IMR-90 (cell line): ENCODE measurements around the gene ZNF524.

Source experiments
- BHLHE40 ChIP-seq: fragments of 150-350 bp; IDR thresholded peaks from 2 replicates; pipeline ENCODE4 v1.6.1; 2016; ENCODE audit warnings: mild to moderate bottlenecking, low read depth, low read length
- CEBPB ChIP-seq: IDR thresholded peaks from 2 replicates; pipeline ENCODE4 v1.6.1; 2012; ENCODE audit warnings: low read depth, low read length, improper control_type of control experiment
- RAD21 ChIP-seq: IDR thresholded peaks from 2 replicates; pipeline ENCODE4 v1.6.1; 2012; ENCODE audit warnings: low read length, improper control_type of control experiment
- SMC3 ChIP-seq: fragments of 150-350 bp; IDR thresholded peaks from 2 replicates; pipeline ENCODE4 v1.6.1; 2016; ENCODE audit warnings: low read depth, mild to moderate bottlenecking, antibody characterized with exemption, low read length, moderate library complexity
- TF ChIP-seq, protein P1 (sequence below): conservative IDR thresholded peaks from 2 replicates; pipeline ENCODE4 v1.5.1; 2012; ENCODE audit warnings: mild to moderate bottlenecking, low read depth, low read length, improper control_type of control experiment

DNA sequence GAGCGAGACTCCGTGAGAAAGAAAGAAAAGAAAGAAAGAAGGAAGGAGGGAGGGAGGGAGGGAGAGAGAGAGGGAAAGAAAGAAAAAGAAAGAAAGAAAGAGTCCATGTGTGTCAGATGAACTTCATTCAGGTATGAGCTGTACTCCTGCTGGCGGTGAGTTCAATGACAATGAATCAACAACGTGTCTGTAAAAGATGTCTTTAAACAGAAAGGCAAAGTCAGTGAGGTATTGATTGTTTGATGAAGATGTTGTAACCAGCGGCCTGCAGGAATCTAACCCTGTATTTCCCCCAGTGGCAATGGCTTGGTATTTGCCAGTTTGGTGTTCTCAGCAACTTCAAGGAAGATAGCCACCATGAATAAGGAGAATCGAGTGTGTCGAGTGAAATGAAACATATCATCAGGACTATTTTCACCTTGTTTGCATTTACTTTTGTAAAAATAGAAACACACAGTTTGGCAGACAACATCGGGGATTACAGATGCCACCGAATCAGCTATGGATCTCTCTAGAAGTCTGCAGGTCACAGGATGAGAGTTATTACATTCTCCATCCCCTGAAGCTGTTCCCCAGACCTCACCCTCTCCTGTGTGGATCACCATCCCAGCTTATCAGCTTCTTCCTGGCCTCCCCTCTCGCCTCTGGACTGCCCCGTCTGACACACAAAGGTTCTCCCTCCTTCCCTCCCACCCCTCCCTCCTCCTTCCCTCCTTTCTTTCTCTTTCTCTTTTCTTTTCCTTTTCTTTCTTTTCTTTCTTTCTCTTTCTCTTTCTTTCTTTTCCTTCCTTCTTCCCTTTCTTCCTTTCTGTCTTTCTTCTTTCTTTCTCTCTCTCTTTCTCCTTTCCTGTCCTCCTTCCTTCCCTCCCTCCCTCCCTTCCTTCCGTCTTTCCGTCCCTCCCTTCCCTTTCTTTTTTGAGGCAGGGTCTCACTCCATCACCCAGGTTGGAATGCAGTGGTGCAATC lies 46.6 kb upstream of the ZNF524 start:
- TF ChIP-seq, protein P1, sequence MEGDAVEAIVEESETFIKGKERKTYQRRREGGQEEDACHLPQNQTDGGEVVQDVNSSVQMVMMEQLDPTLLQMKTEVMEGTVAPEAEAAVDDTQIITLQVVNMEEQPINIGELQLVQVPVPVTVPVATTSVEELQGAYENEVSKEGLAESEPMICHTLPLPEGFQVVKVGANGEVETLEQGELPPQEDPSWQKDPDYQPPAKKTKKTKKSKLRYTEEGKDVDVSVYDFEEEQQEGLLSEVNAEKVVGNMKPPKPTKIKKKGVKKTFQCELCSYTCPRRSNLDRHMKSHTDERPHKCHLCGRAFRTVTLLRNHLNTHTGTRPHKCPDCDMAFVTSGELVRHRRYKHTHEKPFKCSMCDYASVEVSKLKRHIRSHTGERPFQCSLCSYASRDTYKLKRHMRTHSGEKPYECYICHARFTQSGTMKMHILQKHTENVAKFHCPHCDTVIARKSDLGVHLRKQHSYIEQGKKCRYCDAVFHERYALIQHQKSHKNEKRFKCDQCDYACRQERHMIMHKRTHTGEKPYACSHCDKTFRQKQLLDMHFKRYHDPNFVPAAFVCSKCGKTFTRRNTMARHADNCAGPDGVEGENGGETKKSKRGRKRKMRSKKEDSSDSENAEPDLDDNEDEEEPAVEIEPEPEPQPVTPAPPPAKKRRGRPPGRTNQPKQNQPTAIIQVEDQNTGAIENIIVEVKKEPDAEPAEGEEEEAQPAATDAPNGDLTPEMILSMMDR = no peak
- no peak for TF ChIP-seq SMC3
- no peak for TF ChIP-seq BHLHE40
- TF ChIP-seq CEBPB = no peak
- TF ChIP-seq RAD21 = no peak
